Tibial artery (tissue), 4 donors: ENCODE data around the gene TTC19.
"Not testable (repeated sequence)": the region's sequence is repeated elsewhere in the genome, so short reads cannot be mapped to it uniquely, and the experiment has no call there.

Source experiments
- DNase-seq, 2 donors: peaks; one replicate each; pipeline ENCODE4 v3.0.0-alpha.2; 2019
- H3K27ac ChIP-seq, 2 donors: fragments of 200-600 bp; sonication (generic) in 1 of 2; 1 replicate in 1 of 2; 2 replicates in 1 of 2; pipeline ENCODE4 v1.5.1; 2018 to 2019; ENCODE audit warnings: mild to moderate bottlenecking in 1 of 2
- H3K27me3 ChIP-seq, 2 donors: fragments of 200-600 bp; sonication (generic) in 1 of 2; one replicate each; pipeline versions ENCODE4 v1.5.1 to v1.6.0; 2016 to 2019
- H3K36me3 ChIP-seq, 3 donors: fragments of 200-600 bp; sonication (generic) in 2 of 3; one replicate each; pipeline ENCODE4 v1.5.1; 2016 to 2019; ENCODE audit warnings: mild to moderate bottlenecking in 2 of 3
- H3K4me1 ChIP-seq, 4 donors: fragments of 200-600 bp; sonication (generic) in 2 of 4; 1 replicate in 3 of 4; 2 replicates in 1 of 4; pipeline ENCODE4 v1.5.1; 2016 to 2019
- H3K4me3 ChIP-seq, 2 donors: fragments of 200-600 bp; sonication (generic) in 1 of 2; 1 replicate in 1 of 2; 2 replicates in 1 of 2; pipeline ENCODE4 v1.5.1; 2018 to 2019; ENCODE audit warnings: mild to moderate bottlenecking in 2 of 2
- H3K9me3 ChIP-seq, 3 donors: fragments of 200-600 bp; sonication (generic) in 1 of 3; one replicate each; pipeline ENCODE4 v1.5.1; 2016 to 2019
- intact Hi-C: fragments of 100-400 bp; cut with DNase I; formaldehyde crosslinking; loops from one replicate; pipeline ENCODE4 v1.15.0; 2023; ENCODE audit warnings: low total_unique reads
- TF ChIP-seq, protein P1 (sequence below), 2 experiments: fragments of 200-600 bp in 1 of 2; fragments of 450-650 bp in 1 of 2; IDR thresholded peaks; one replicate each; pipeline ENCODE4 v1.5.1; 2017 to 2019; ENCODE audit warnings: antibody characterized with exemption in 2 of 2, mild to moderate bottlenecking in 1 of 2, moderate library complexity in 1 of 2

Gene TTC19

DNA sequence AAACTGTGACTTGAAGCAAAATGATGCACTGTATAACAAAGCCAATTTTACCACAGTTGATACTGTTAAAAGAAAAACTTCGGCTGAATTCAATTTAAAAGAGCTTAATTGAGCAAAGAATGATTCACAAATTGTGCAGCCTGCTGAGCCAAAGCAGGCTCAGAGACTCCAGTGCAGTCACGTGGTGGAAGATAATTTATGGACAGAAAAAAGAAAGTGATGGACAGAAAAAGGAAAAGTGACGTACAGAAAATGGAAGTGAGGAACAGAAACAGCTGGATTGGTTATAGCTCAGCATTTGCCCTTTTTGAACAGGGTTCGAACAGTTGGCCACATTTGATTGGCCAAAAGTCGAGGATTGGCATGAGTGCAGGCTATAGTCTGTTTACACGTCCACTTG is 25.8 kb upstream of the TTC19 start:
- TF ChIP-seq, protein P1, sequence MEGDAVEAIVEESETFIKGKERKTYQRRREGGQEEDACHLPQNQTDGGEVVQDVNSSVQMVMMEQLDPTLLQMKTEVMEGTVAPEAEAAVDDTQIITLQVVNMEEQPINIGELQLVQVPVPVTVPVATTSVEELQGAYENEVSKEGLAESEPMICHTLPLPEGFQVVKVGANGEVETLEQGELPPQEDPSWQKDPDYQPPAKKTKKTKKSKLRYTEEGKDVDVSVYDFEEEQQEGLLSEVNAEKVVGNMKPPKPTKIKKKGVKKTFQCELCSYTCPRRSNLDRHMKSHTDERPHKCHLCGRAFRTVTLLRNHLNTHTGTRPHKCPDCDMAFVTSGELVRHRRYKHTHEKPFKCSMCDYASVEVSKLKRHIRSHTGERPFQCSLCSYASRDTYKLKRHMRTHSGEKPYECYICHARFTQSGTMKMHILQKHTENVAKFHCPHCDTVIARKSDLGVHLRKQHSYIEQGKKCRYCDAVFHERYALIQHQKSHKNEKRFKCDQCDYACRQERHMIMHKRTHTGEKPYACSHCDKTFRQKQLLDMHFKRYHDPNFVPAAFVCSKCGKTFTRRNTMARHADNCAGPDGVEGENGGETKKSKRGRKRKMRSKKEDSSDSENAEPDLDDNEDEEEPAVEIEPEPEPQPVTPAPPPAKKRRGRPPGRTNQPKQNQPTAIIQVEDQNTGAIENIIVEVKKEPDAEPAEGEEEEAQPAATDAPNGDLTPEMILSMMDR (IDR thresholded peaks at IDR 0.05), result no peak
- H3K4me3 ChIP-seq, result no peak overlapping the region
- no peak overlapping the region for H3K27ac ChIP-seq
- H3K36me3 ChIP-seq, result peaks cover 10 to 38% (median 35%) of the 10 kb centered on the region in 3 donors
- DNase-seq, result no peak
- intact Hi-C loops, result no loop called here
- no peaks in the 10 kb centered on the region for H3K4me1 ChIP-seq
- H3K27me3 ChIP-seq, result peaks cover 0 to 1% of the 10 kb centered on the region in 2 donors
- no peaks in the 10 kb centered on the region for H3K9me3 ChIP-seq

DNA sequence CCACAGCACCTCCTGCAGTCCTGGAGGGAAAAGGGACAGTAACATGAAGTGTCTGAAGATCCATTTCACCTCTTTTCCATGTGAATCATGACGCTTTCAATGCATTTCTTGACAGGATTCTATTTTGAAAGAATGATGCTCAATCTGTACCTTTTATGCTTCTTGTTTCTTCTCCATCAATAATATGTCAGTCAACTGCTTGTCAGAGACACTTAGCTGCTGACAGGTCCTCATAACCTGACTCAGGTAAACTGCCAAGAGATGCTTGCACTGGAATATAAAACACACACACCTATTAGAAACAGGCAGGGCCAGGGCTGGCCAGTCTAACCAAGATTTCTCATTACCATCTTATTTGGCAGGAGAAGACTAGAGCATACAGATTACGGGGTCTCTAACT is 21.7 kb upstream of the TTC19 start:
- Histone ChIP-seq H3K9me3 (no peaks in the 10 kb centered on the region), H3K36me3 (peaks cover 26 to 69% (median 66%) of the 10 kb centered on the region in 3 donors), H3K4me1 (no peaks in the 10 kb centered on the region), H3K27ac (no peak overlapping the region), H3K27me3 (no peaks in the 10 kb centered on the region), H3K4me3 (no peak overlapping the region)
- DNase-seq, result no peak
- TF ChIP-seq, protein P1 (IDR thresholded peaks at IDR 0.05), result no peak
- intact Hi-C loops, result no loop called here

DNA sequence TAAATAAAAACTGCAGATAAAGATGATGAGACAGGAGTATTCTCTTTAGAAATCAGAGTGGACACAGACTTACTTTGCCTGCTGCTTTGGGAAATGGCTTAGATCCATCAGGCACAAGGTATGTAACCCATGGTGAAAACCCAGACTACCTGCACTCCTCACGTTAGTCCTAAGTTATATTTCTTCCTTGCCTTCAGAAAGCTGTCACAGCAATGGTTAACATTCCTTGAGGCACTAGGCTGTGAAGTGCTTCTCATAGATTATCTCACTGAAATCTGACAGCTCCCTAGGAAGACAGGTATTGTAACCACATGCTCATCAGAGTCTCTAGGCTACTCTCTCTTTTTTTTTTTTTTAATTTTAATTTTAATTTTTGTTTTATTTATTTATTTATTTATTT is 21.0 kb upstream of the TTC19 start:
- TF ChIP-seq, protein P1 (IDR thresholded peaks at IDR 0.05), result no peak
- intact Hi-C loops, result no loop called here
- Histone ChIP-seq H3K4me3 (no peak overlapping the region), H3K4me1 (no peaks in the 10 kb centered on the region), H3K27ac (no peak overlapping the region), H3K9me3 (no peaks in the 10 kb centered on the region), H3K36me3 (peaks cover 27 to 72% (median 71%) of the 10 kb centered on the region in 3 donors), H3K27me3 (no peaks in the 10 kb centered on the region)
- no peak for DNase-seq

DNA sequence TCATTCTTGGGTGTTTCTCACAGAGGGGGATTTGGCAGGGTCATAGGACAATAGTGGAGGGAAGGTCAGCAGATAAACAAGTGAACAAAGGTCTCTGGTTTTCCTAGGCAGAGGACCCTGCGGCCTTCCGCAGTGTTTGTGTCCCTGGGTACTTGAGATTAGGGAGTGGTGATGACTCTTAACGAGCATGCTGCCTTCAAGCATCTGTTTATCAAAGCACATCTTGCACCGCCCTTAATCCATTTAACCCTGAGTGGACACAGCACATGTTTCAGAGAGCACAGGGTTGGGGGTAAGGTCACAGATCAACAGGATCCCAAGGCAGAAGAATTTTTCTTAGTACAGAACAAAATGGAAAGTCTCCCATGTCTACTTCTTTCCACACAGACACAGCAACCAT is 20.6 kb upstream of the TTC19 start:
- intact Hi-C loops, H3K9me3 ChIP-seq: not testable (repeated sequence)
- H3K36me3 ChIP-seq, result peaks cover 27 to 76% (median 75%) of the 10 kb centered on the region in 3 donors

DNA sequence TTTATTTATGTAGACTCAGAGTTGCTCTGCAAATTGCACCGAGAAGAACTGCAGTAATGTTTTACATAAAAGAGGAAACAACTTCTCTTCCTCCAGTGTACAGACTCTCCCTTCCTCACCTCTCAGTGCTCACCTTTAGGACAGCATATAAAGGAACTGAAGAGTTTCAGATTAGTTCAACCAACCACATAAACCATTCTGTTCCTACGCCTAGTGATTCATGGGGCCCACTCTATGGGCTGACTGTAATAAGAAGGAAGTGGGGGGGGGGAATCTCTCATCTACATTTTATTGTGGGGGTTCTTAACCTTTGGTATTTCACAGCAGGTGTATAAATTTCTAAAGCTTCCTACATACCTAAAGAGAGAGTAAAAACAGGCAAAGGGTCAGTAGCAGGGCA is 18.4 kb upstream of the TTC19 start:
- TF ChIP-seq, protein P1 (IDR thresholded peaks at IDR 0.05), result no peak
- intact Hi-C loops, result no loop called here
- no peak for DNase-seq
- no peak overlapping the region for H3K4me3 ChIP-seq
- no peaks in the 10 kb centered on the region for H3K4me1 ChIP-seq
- no peaks in the 10 kb centered on the region for H3K27me3 ChIP-seq
- peaks cover 43 to 86% (median 80%) of the 10 kb centered on the region in 3 donors for H3K36me3 ChIP-seq
- H3K9me3 ChIP-seq, result no peaks in the 10 kb centered on the region
- no peak overlapping the region for H3K27ac ChIP-seq

More for the DNA sequence above, 20.6 kb upstream of the TTC19 start:
- not testable (repeated sequence) for H3K4me3 ChIP-seq, DNase-seq, H3K4me1 ChIP-seq, H3K27ac ChIP-seq, H3K27me3 ChIP-seq

DNA sequence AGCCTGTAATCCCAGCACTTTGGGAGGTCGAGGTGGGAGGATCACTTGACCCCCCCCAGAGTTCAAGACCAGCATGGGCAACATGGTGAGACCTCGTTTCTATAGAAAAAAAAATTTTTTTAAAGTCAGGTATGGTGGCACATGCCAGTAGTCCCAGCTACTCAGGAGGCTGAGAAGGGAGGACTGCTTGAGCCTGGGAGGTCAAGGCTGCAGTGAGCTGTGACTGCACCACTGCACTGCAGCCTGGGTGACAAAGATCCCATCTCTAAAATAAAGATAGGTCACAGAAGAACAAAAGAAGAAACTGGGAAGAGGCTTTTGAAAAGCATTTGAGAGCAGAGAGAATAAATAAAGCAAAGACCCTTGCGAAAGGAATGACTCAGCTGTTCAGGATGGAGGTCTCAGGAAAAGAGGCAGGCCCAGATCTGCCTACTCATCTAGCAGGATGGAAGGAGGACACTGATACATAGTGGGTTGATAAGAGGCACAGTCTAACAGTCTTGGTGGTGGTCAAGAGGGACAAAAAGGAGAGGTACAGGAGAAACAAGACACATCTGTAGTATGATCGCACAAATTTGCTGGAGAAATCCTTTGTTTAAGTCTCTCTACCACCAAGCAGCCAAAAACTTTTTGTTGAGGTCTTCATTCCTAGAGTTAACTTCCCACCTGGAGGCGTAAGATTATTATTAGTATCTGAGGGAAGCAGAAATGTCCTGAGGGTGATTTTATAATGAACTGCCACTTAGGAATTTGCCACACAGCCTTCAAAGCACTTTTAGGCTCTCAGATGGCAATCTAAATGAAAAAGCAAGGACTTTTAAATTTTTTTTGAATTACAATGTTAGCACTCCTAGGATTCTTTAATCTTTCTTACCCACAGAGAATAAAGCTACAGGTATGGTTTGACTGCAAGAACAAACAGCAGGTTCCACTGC is 17.7 kb upstream of the TTC19 start:
- H3K27me3 ChIP-seq, result no peaks in the 10 kb centered on the region
- H3K27ac ChIP-seq, result no peak overlapping the region
- DNase-seq, result no peak
- H3K36me3 ChIP-seq, result peaks cover 43 to 86% (median 80%) of the 10 kb centered on the region in 3 donors
- intact Hi-C loops, result no loop called here
- no peaks in the 10 kb centered on the region for H3K9me3 ChIP-seq
- no peak overlapping the region for H3K4me3 ChIP-seq
- TF ChIP-seq, protein P1 (IDR thresholded peaks at IDR 0.05), result no peak
- no peaks in the 10 kb centered on the region for H3K4me1 ChIP-seq
